Memory B cell (primary cell): ENCODE measurements around the gene PBRM1.
A peak's percentile ranks its signal among the peaks of the same experiment; 100 is the strongest.
"Not testable (repeated sequence)": the region's sequence is repeated elsewhere in the genome, so short reads cannot be mapped to it uniquely, and the experiment has no call there.

ENCODE experiments used
- ATAC-seq: fragments of 150-1000 bp; cut with Tn5 transposase; 2 replicates; pipeline ENCODE4 v1.10.0; 2021; ENCODE audit warnings: low read depth, mild to moderate bottlenecking, moderate library complexity
- DNase-seq, 2 donors: peaks; one replicate each; pipeline ENCODE4 v3.0.0; 2022; ENCODE audit warnings: low spot score in 2 of 2
- H3K27ac Mint-ChIP-seq: one replicate; pipeline ENCODE4 v1.8.0; 2022; ENCODE audit warnings: mild to moderate bottlenecking, moderate library complexity, mixed read lengths
- H3K27me3 Mint-ChIP-seq: one replicate; pipeline ENCODE4 v1.8.0; 2022; ENCODE audit warnings: mixed read lengths
- H3K36me3 Mint-ChIP-seq: one replicate; pipeline ENCODE4 v1.8.0; 2022; ENCODE audit warnings: mild to moderate bottlenecking, mixed read lengths
- H3K4me1 Mint-ChIP-seq: one replicate; pipeline ENCODE4 v1.8.0; 2022; ENCODE audit warnings: mixed read lengths
- H3K4me3 Mint-ChIP-seq: one replicate; pipeline ENCODE4 v1.8.0; 2022; ENCODE audit warnings: mild to moderate bottlenecking, moderate library complexity, mixed read lengths
- H3K9me3 Mint-ChIP-seq: one replicate; pipeline ENCODE4 v1.8.0; 2022; ENCODE audit warnings: mixed read lengths

Gene PBRM1

GRCh38 chr3:52685709-52686691 lies at the start of gene PBRM1, which contains the start of gene GNL3:
TSS of gene PBRM1 (minus strand) at chr3:52685913.
TSS of gene GNL3 (plus strand) at chr3:52686032. CDS start at chr3:52686093, 61 bp downstream.
- Mint-ChIP-seq H3K9me3 (no peaks in the 10 kb centered on the region), H3K27me3 (no peaks in the 10 kb centered on the region), H3K36me3 (peaks cover 20% of the 10 kb centered on the region), H3K27ac (peak within 1 kb of the TSS; percentile 98), H3K4me3 (peak within 1 kb of the TSS; percentile 97), H3K4me1 (peaks cover 17% of the 10 kb centered on the region)
- DNase-seq: peak; percentile 88 to 89
- ATAC-seq: peak; percentile 79

GRCh38 chr3:52733256-52733891 lies 47.7 kb upstream of the PBRM1 start:
- H3K36me3 Mint-ChIP-seq: peaks cover 54% of the 10 kb centered on the region
- H3K27me3 Mint-ChIP-seq: no peaks in the 10 kb centered on the region
- H3K4me1 Mint-ChIP-seq: no peaks in the 10 kb centered on the region
- H3K27ac Mint-ChIP-seq: no peak overlapping the region
- no peak for DNase-seq
- H3K9me3 Mint-ChIP-seq: peaks cover 4% of the 10 kb centered on the region
- no peak for ATAC-seq
- H3K4me3 Mint-ChIP-seq: no peak overlapping the region

- H3K27me3 Mint-ChIP-seq: no peaks in the 10 kb centered on the region
- peaks cover 4% of the 10 kb centered on the region for H3K9me3 Mint-ChIP-seq
- no peak overlapping the region for H3K27ac Mint-ChIP-seq
- H3K4me3 Mint-ChIP-seq: no peak overlapping the region
- no peak for ATAC-seq
- H3K36me3 Mint-ChIP-seq: peaks cover 58% of the 10 kb centered on the region
- no peaks in the 10 kb centered on the region for H3K4me1 Mint-ChIP-seq
- DNase-seq: no peak
Observed at GRCh38 chr3:52731590-52731989, 45.9 kb upstream of the PBRM1 start.

GRCh38 chr3:52730681-52731080 lies 45.0 kb upstream of the PBRM1 start:
- ATAC-seq (no peak), DNase-seq (no peak)
- peaks cover 55% of the 10 kb centered on the region for H3K36me3 Mint-ChIP-seq
- no peak overlapping the region for H3K27ac Mint-ChIP-seq
- no peaks in the 10 kb centered on the region for H3K27me3 Mint-ChIP-seq
- peaks cover 4% of the 10 kb centered on the region for H3K9me3 Mint-ChIP-seq
- H3K4me1 Mint-ChIP-seq: no peaks in the 10 kb centered on the region
- H3K4me3 Mint-ChIP-seq: no peak overlapping the region

GRCh38 chr3:52728753-52729152 lies 43.0 kb upstream of the PBRM1 start:
- not testable (repeated sequence) for H3K4me3 Mint-ChIP-seq, H3K4me1 Mint-ChIP-seq, ATAC-seq, H3K27ac Mint-ChIP-seq, DNase-seq, H3K9me3 Mint-ChIP-seq, H3K27me3 Mint-ChIP-seq
- H3K36me3 Mint-ChIP-seq: peaks cover 42% of the 10 kb centered on the region

GRCh38 chr3:52724511-52724910 lies 38.8 kb upstream of the PBRM1 start:
- DNase-seq (no peak), ATAC-seq (no peak)
- H3K4me3 Mint-ChIP-seq: no peak overlapping the region
- H3K36me3 Mint-ChIP-seq: peaks cover 22% of the 10 kb centered on the region
- peaks cover 4% of the 10 kb centered on the region for H3K9me3 Mint-ChIP-seq
- H3K4me1 Mint-ChIP-seq: peaks cover 4% of the 10 kb centered on the region
- no peaks in the 10 kb centered on the region for H3K27me3 Mint-ChIP-seq
- no peak overlapping the region for H3K27ac Mint-ChIP-seq

- Mint-ChIP-seq H3K36me3 (peaks cover 22% of the 10 kb centered on the region), H3K27me3 (no peaks in the 10 kb centered on the region), H3K27ac (no peak overlapping the region), H3K4me1 (peaks cover 4% of the 10 kb centered on the region), H3K4me3 (no peak overlapping the region), H3K9me3 (peaks cover 2% of the 10 kb centered on the region)
- DNase-seq (no peak), ATAC-seq (no peak)
Observed at GRCh38 chr3:52723935-52724334, 38.2 kb upstream of the PBRM1 start.

GRCh38 chr3:52722491-52722890 lies 36.8 kb upstream of the PBRM1 start:
- Mint-ChIP-seq H3K36me3 (peaks cover 19% of the 10 kb centered on the region), H3K27ac (no peak overlapping the region)

GRCh38 chr3:52721730-52722008 lies 36.0 kb upstream of the PBRM1 start:
- Mint-ChIP-seq H3K27ac (no peak overlapping the region), H3K36me3 (peaks cover 17% of the 10 kb centered on the region), H3K27me3 (no peaks in the 10 kb centered on the region), H3K4me3 (no peak overlapping the region), H3K4me1 (peaks cover 4% of the 10 kb centered on the region), H3K9me3 (peaks cover 2% of the 10 kb centered on the region)
- ATAC-seq (no peak), DNase-seq (no peak)

More at GRCh38 chr3:52722491-52722890, 36.8 kb upstream of the PBRM1 start:
- DNase-seq: no peak
- Mint-ChIP-seq H3K9me3 (peaks cover 2% of the 10 kb centered on the region), H3K27me3 (no peaks in the 10 kb centered on the region), H3K4me1 (peaks cover 4% of the 10 kb centered on the region), H3K4me3 (no peak overlapping the region)
- no peak for ATAC-seq

- ATAC-seq: peak; percentile 45
- DNase-seq: no peak
- Mint-ChIP-seq H3K27ac (no peak overlapping the region), H3K27me3 (no peaks in the 10 kb centered on the region), H3K9me3 (peaks cover 2% of the 10 kb centered on the region), H3K4me3 (no peak overlapping the region), H3K36me3 (peaks cover 19% of the 10 kb centered on the region), H3K4me1 (peaks cover 4% of the 10 kb centered on the region)
Observed at GRCh38 chr3:52721002-52721729, 35.5 kb upstream of the PBRM1 start.

- H3K27ac Mint-ChIP-seq: no peak overlapping the region
- no peak for ATAC-seq
- DNase-seq: no peak
- peaks cover 2% of the 10 kb centered on the region for H3K9me3 Mint-ChIP-seq
- H3K4me3 Mint-ChIP-seq: no peak overlapping the region
- no peaks in the 10 kb centered on the region for H3K27me3 Mint-ChIP-seq
- peaks cover 4% of the 10 kb centered on the region for H3K4me1 Mint-ChIP-seq
- H3K36me3 Mint-ChIP-seq: peaks cover 19% of the 10 kb centered on the region
Observed at GRCh38 chr3:52719618-52720017, 33.9 kb upstream of the PBRM1 start.

- H3K9me3 Mint-ChIP-seq: peaks cover 2% of the 10 kb centered on the region
- peaks cover 3% of the 10 kb centered on the region for H3K4me1 Mint-ChIP-seq
- DNase-seq (no peak), ATAC-seq (no peak)
- peaks cover 16% of the 10 kb centered on the region for H3K36me3 Mint-ChIP-seq
- H3K27me3 Mint-ChIP-seq: no peaks in the 10 kb centered on the region
- no peak overlapping the region for H3K27ac Mint-ChIP-seq
- H3K4me3 Mint-ChIP-seq: no peak overlapping the region
Observed at GRCh38 chr3:52715714-52716305, 30.1 kb upstream of the PBRM1 start.

- H3K4me1 Mint-ChIP-seq: peaks cover 3% of the 10 kb centered on the region
- H3K9me3 Mint-ChIP-seq: peaks cover under 1% of the 10 kb centered on the region
- ATAC-seq (no peak), DNase-seq (no peak)
- peaks cover 14% of the 10 kb centered on the region for H3K36me3 Mint-ChIP-seq
- no peak overlapping the region for H3K4me3 Mint-ChIP-seq
- H3K27me3 Mint-ChIP-seq: no peaks in the 10 kb centered on the region
- H3K27ac Mint-ChIP-seq: no peak overlapping the region
Observed at GRCh38 chr3:52714335-52715302, 28.9 kb upstream of the PBRM1 start.
